Psoas muscle (tissue), 8 donors: ENCODE results near the gene PSMB5. TPM values are rescaled to one million over a fixed set of nuclear protein-coding genes. Genes with fewer than 3 reads are reported as not detected.

Experiments
- ATAC-seq, 4 donors: fragments of 200-7000 bp; cut with Tn5 transposase; one replicate each; pipeline ENCODE4 v1.9.1; 2020; ENCODE audit warnings: moderate library complexity in 3 of 4, mild to moderate bottlenecking in 2 of 4
- DNase-seq, 2 donors: peaks; one replicate each; pipeline ENCODE4 v3.0.0-alpha.2; 2020
- H3K27ac ChIP-seq: fragments of 200-600 bp; one replicate; pipeline ENCODE4 v1.8.0; 2022
- H3K27me3 ChIP-seq, 3 donors: fragments of 200-600 bp in 1 of 3; one replicate each; pipeline versions ENCODE4 v1.6.1 to v1.8.0; 2013 to 2022; ENCODE audit warnings: low read length in 2 of 3, mild to moderate bottlenecking in 2 of 3, moderate library complexity in 1 of 3; ENCODE audit not compliant: insufficient read depth in 3 of 3
- H3K36me3 ChIP-seq, 2 donors: fragments of 200-600 bp in 1 of 2; one replicate each; pipeline versions ENCODE4 v1.6.1 to v1.8.0; 2013 to 2022; ENCODE audit warnings: low read depth in 1 of 2, mild to moderate bottlenecking in 1 of 2, moderate library complexity in 1 of 2; ENCODE audit not compliant: insufficient read depth in 1 of 2
- H3K4me1 ChIP-seq: fragments of 200-600 bp; one replicate; pipeline ENCODE4 v1.8.0; 2022
- H3K4me3 ChIP-seq: fragments of 200-600 bp; one replicate; pipeline ENCODE4 v1.8.0; 2022; ENCODE audit warnings: mild to moderate bottlenecking
- H3K9me3 ChIP-seq: fragments of 200-600 bp; one replicate; pipeline ENCODE4 v1.8.0; 2022
- WGBS, 3 donors: extraction: QIAGEN DNeasy Blood & Tissue Kit; methylation state at CpG; one replicate each; pipeline versions ENCODE4 v1.1.6 to v1.1.7; 2013; 5-methylcytosine and 5-hydroxymethylcytosine counted together
- intact Hi-C, 2 donors: fragments of 100-400 bp; cut with DNase I; formaldehyde crosslinking; loops; one replicate each; pipeline versions ENCODE4 v1.11.0 to v1.14.2; 2022
- polyA plus RNA-seq, 3 donors: library from polyadenylated mRNA; stranded (reverse); fragments of 200-250 nt; gene quantifications; one replicate each; pipeline ENCODE4 v1.2.3, GENCODE V29; 2013
- total RNA-seq, 4 donors: library from RNA; stranded (reverse); fragmentation: NEBNext Ultra II Directional in 2 of 4; extraction: Animal tissue kit (Norgen Biotek cat#: 25700) in 2 of 4; gene quantifications; one replicate each; pipeline versions ENCODE4 v1.2.1 to v1.2.4, GENCODE V29; 2021 to 2023
- TF ChIP-seq, protein P1 (sequence below): fragments of 200-600 bp; IDR thresholded peaks from one replicate; pipeline ENCODE4 v1.8.0; 2022; ENCODE audit warnings: antibody characterized with exemption
- donor health status: healthy with polysubstance abuse.
- donor health status: DM: no; HTN: no; CAD: no; lungs with moderate emphysema.
- donor health status: Bipolar disorder and iron deficiency.
- donor health status: healthy.
- donor health status: DM: yes; HTN: yes; CAD: no.
- donor health status: DM: no; HTN: no; CAD: no.
- donor health status: DM: no; HTN: no; CAD: no.
- donor health status: DM: yes; HTN: yes; CAD: no.

PSMB5 gene
- total and polyA plus RNA-seq, 7 donors, result 156 to 619 (median 304) TPM

DNA sequence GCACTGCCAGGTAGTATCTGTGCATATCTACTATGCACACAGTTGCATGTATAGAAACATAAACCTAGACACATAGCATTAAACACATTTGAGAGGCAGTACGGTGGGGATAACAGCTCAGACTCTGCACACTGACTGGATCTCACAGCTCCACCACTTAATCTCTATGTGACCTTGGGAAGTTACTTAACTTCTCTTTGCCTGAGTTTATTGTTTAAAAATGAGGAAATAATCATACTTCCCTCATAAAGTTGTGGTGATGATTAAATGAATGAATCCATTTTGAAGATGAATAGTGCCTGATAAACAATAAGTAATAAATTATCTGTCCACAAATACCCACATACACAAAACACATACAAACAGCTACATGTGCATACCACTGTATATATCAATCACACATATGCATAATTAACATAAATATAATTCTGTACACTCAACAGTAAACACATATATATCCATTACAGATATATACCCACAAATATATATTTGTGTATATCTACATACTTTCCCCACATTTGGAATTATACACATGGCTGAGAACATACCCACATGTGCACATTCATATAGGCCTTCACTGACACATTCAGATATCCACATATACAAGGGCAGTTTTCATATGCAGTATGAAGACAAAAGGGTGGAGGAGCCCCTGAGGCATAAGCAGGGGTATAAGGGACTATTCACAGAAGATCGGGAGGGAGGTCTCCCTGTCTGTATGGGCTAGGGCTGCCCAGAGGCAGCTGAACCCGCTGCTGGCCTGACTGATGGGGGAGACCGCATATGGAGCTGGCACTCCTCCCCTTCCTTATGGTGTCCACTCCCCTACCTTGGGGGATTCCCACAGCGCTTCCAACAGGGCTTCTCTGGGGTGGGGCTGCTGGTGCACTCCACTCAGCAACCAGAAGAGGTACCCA, 16.7 kb upstream of the PSMB5 start:
- 76 to 87% (median 84%) methylated on average over 4 to 5 of the region's 5 CpGs for WGBS, 3 donors
- intact Hi-C loops, result loop anchor here in 1 of 2 donors (2.0 kb wide), 1 partner anchor 53 kb away; no protein-coding TSS in a partner anchor
- no peak overlapping the region for H3K27ac ChIP-seq

GRCh38 chr14:23049011-23049410, 14.3 kb upstream of the PSMB5 start:
- no peak overlapping the region for H3K4me3 ChIP-seq
- TF ChIP-seq, protein P1, sequence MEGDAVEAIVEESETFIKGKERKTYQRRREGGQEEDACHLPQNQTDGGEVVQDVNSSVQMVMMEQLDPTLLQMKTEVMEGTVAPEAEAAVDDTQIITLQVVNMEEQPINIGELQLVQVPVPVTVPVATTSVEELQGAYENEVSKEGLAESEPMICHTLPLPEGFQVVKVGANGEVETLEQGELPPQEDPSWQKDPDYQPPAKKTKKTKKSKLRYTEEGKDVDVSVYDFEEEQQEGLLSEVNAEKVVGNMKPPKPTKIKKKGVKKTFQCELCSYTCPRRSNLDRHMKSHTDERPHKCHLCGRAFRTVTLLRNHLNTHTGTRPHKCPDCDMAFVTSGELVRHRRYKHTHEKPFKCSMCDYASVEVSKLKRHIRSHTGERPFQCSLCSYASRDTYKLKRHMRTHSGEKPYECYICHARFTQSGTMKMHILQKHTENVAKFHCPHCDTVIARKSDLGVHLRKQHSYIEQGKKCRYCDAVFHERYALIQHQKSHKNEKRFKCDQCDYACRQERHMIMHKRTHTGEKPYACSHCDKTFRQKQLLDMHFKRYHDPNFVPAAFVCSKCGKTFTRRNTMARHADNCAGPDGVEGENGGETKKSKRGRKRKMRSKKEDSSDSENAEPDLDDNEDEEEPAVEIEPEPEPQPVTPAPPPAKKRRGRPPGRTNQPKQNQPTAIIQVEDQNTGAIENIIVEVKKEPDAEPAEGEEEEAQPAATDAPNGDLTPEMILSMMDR, result no peak
- H3K27me3 ChIP-seq, result no peaks in the 10 kb centered on the region
- DNase-seq, result no peak
- H3K4me1 ChIP-seq, result no peaks in the 10 kb centered on the region
- H3K27ac ChIP-seq, result no peak overlapping the region
- WGBS, 3 donors, result 96 to 99% (median 97%) methylated on average over 9 of the region's 9 CpGs
- no peak for ATAC-seq
- intact Hi-C loops, result no loop called here
- H3K9me3 ChIP-seq, result no peaks in the 10 kb centered on the region
- H3K36me3 ChIP-seq, result no peaks in the 10 kb centered on the region

More for the DNA sequence above, 16.7 kb upstream of the PSMB5 start:
- Histone ChIP-seq H3K36me3 (no peaks in the 10 kb centered on the region), H3K4me1 (no peaks in the 10 kb centered on the region), H3K4me3 (no peak overlapping the region), H3K9me3 (no peaks in the 10 kb centered on the region), H3K27me3 (no peaks in the 10 kb centered on the region)
- no peak for ATAC-seq
- no peak for DNase-seq
- TF ChIP-seq, protein P1, result no peak

- no peaks in the 10 kb centered on the region for H3K4me1 ChIP-seq
- 72 to 83% (median 83%) methylated on average over 73 to 85 of the region's 85 CpGs for WGBS, 3 donors
- H3K27ac ChIP-seq, result no peak overlapping the region
- H3K4me3 ChIP-seq, result no peak overlapping the region
- no peaks in the 10 kb centered on the region for H3K9me3 ChIP-seq
- no peaks in the 10 kb centered on the region for H3K36me3 ChIP-seq
- TF ChIP-seq, protein P1, result no peak
- H3K27me3 ChIP-seq, result no peaks in the 10 kb centered on the region
- ATAC-seq (no peak), DNase-seq (no peak)
- intact Hi-C loops, result no loop called here
Observed at GRCh38 chr14:23047751-23048693, 13.3 kb upstream of the PSMB5 start.

GRCh38 chr14:23047034-23047634, 12.4 kb upstream of the PSMB5 start:
- 53 to 66% (median 59%) methylated on average over 6 of the region's 6 CpGs for WGBS, 3 donors
- Histone ChIP-seq H3K9me3 (no peaks in the 10 kb centered on the region), H3K4me3 (no peak overlapping the region), H3K27ac (no peak overlapping the region), H3K36me3 (no peaks in the 10 kb centered on the region), H3K4me1 (no peaks in the 10 kb centered on the region), H3K27me3 (no peaks in the 10 kb centered on the region)
- intact Hi-C loops, result no loop called here
- no peak for ATAC-seq
- TF ChIP-seq, protein P1, result no peak
- no peak for DNase-seq
